Choroid plexus epithelial cell (primary cell): ENCODE results near the gene CAMK2B.
A peak's percentile ranks its signal among the peaks of the same experiment; 100 is the strongest.

ENCODE experiments used
- DNase-seq: peaks from one replicate; pipeline ENCODE4 v3.0.0-alpha.2; 2010; ENCODE audit warnings: low read depth
- H3K4me3 ChIP-seq: 2 replicates; pipeline ENCODE4 v1.5.1; 2011; ENCODE audit warnings: low read depth, mild to moderate bottlenecking, control low read depth, low read length, moderate library complexity
- TF ChIP-seq, protein P1 (sequence below): conservative IDR thresholded peaks from 2 replicates; pipeline ENCODE4 v1.5.1; 2011; ENCODE audit warnings: low read depth, mild to moderate bottlenecking, control low read depth, inconsistent platforms, low read length, moderate library complexity

Gene CAMK2B

DNA sequence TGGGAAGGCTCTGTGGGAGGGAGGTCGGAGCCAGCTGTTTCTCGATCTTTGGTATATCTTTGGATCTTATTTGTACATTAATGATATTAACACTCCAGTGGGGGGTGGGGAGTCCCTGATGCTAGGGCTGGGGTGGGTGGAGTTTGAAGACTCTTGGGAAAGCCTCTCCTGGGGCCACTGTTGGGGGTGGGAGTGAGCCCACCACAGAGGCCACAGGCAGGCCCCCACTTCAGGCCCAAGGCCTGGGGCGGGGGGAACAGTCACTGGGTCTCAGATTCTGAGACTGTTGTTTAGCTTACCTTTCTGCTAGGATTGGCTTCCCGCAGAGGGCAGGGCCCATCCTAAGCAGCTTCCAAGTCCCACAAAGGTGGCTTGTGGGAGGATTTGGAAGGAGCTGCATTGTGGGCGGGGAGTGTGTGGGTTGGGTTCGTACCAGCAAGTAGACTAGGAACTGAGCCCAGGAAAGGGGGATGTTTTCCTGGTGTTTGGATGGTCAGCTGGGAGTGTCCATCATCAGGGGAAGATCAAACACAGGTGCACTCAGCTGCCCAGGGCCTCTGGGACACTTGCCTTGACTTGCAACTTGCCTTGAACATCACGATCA lies 112.7 kb downstream of the CAMK2B start:
- no peak for DNase-seq
- TF ChIP-seq, protein P1, sequence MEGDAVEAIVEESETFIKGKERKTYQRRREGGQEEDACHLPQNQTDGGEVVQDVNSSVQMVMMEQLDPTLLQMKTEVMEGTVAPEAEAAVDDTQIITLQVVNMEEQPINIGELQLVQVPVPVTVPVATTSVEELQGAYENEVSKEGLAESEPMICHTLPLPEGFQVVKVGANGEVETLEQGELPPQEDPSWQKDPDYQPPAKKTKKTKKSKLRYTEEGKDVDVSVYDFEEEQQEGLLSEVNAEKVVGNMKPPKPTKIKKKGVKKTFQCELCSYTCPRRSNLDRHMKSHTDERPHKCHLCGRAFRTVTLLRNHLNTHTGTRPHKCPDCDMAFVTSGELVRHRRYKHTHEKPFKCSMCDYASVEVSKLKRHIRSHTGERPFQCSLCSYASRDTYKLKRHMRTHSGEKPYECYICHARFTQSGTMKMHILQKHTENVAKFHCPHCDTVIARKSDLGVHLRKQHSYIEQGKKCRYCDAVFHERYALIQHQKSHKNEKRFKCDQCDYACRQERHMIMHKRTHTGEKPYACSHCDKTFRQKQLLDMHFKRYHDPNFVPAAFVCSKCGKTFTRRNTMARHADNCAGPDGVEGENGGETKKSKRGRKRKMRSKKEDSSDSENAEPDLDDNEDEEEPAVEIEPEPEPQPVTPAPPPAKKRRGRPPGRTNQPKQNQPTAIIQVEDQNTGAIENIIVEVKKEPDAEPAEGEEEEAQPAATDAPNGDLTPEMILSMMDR: no peak
- no peak overlapping the region for H3K4me3 ChIP-seq

GRCh38 chr7:44212018-44212417 lies 113.4 kb downstream of the CAMK2B start:
- peak; percentile 64 for DNase-seq
- H3K4me3 ChIP-seq: no peak overlapping the region
- TF ChIP-seq, protein P1: no peak

- TF ChIP-seq, protein P1: no peak
- no peak for DNase-seq
- H3K4me3 ChIP-seq: no peak overlapping the region
Observed at GRCh38 chr7:44211126-44211675, 114.2 kb downstream of the CAMK2B start.

DNA sequence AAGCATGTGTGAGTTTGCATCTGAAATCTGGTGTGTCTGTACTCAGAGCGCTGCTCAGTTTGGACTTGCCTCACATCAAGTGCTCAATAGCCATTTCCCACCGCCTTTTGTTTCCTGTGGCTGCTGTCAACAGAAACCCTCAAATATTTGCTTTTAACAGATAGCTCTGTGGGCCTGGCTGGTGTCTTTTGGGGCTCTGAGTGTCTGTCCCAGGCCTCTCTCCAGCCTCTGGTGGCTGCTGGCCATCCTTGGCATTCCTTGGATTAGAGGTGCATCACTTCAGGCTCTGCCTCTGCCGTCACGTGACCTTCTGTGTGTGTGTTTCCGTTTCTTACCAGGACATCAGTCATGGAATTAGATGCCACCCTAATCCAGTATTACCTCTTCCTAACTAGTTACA lies 115.3 kb downstream of the CAMK2B start:
- no peak for DNase-seq
- TF ChIP-seq, protein P1: no peak
- H3K4me3 ChIP-seq: no peak overlapping the region

DNA sequence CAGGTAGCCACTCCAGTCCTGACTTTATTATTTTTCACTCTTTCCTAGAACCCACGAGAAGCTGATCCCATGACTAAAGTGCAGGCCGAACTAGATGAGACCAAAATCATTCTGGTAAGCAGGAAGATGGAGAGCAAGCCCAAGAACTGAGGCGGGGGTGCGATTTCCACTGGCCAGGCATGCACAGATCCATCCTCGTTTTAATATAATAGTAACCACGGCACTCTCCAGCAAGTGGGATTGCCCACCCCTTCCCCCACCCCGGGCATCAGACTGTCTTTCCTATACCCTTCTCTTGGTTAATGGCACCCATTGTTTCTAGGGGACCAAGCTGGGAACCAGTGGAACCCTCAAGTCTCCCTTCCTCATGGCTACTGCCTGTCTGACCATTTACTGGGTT lies 117.3 kb downstream of the CAMK2B start:
- TF ChIP-seq, protein P1: no peak
- H3K4me3 ChIP-seq: no peak overlapping the region
- no peak for DNase-seq

GRCh38 chr7:44206008-44206407 lies 119.4 kb downstream of the CAMK2B start:
- no peak for DNase-seq
- TF ChIP-seq, protein P1: no peak

DNA sequence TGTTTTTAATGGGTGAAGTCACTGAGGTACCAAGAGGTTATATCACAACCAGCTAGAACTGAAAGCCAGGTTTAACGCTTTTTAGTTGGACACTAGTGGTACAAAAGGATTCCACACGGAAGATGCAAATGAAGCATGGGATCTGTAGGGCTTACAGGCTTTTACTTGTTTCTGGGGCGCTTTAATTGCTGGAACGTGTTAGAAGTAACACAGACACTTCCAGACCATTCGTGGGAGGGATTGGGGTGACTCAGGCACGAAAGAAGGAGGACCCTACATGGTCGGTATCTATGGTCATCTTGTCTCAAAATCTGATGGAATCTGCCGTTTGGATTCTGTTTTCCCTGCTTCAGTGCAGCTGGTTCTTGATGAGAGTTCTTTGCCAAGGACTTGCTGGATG lies 123.6 kb downstream of the CAMK2B start:
- peak; percentile 15 for DNase-seq
- TF ChIP-seq, protein P1: no peak
- peak overlapping the region; percentile 99 for H3K4me3 ChIP-seq

More at GRCh38 chr7:44206008-44206407, 119.4 kb downstream of the CAMK2B start:
- no peak overlapping the region for H3K4me3 ChIP-seq
